Measurements from ENCODE around the gene UQCC5.

UQCC5 gene

GRCh38 chr3:52537165-52537620 is 788 bp downstream of the UQCC5 start:
- Histone ChIP-seq H3K4me3 (replicated peaks; ENCODE audit: insufficient read depth, low read length) (peak overlapping the region; percentile 77), H3K27me3 (ENCODE audit: insufficient read depth, poor library complexity, severe bottlenecking) (no peaks in the 10 kb centered on the region), H3K27ac (replicated peaks) (peak overlapping the region; percentile 74)
- no peak for DNase-seq (ENCODE audit: low read depth in 1 of 2, low spot score in 1 of 2)
- TF ChIP-seq, protein P1, sequence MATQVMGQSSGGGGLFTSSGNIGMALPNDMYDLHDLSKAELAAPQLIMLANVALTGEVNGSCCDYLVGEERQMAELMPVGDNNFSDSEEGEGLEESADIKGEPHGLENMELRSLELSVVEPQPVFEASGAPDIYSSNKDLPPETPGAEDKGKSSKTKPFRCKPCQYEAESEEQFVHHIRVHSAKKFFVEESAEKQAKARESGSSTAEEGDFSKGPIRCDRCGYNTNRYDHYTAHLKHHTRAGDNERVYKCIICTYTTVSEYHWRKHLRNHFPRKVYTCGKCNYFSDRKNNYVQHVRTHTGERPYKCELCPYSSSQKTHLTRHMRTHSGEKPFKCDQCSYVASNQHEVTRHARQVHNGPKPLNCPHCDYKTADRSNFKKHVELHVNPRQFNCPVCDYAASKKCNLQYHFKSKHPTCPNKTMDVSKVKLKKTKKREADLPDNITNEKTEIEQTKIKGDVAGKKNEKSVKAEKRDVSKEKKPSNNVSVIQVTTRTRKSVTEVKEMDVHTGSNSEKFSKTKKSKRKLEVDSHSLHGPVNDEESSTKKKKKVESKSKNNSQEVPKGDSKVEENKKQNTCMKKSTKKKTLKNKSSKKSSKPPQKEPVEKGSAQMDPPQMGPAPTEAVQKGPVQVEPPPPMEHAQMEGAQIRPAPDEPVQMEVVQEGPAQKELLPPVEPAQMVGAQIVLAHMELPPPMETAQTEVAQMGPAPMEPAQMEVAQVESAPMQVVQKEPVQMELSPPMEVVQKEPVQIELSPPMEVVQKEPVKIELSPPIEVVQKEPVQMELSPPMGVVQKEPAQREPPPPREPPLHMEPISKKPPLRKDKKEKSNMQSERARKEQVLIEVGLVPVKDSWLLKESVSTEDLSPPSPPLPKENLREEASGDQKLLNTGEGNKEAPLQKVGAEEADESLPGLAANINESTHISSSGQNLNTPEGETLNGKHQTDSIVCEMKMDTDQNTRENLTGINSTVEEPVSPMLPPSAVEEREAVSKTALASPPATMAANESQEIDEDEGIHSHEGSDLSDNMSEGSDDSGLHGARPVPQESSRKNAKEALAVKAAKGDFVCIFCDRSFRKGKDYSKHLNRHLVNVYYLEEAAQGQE (IDR thresholded peaks at IDR 0.05; ENCODE audit: insufficient replicate concordance, low read depth) = no peak
- TF ChIP-seq SPI1 (IDR thresholded peaks at IDR 0.05; ENCODE audit: borderline replicate concordance, low read depth) (no peak), CTCF (IDR thresholded peaks at IDR 0.05; ENCODE audit: insufficient read depth, low read length) (no peak), GABPA (IDR thresholded peaks at IDR 0.05; ENCODE audit: low read depth) (no peak), POLR2AphosphoS5 (IDR thresholded peaks at IDR 0.05; ENCODE audit: low read depth) (no peak)

DNA sequence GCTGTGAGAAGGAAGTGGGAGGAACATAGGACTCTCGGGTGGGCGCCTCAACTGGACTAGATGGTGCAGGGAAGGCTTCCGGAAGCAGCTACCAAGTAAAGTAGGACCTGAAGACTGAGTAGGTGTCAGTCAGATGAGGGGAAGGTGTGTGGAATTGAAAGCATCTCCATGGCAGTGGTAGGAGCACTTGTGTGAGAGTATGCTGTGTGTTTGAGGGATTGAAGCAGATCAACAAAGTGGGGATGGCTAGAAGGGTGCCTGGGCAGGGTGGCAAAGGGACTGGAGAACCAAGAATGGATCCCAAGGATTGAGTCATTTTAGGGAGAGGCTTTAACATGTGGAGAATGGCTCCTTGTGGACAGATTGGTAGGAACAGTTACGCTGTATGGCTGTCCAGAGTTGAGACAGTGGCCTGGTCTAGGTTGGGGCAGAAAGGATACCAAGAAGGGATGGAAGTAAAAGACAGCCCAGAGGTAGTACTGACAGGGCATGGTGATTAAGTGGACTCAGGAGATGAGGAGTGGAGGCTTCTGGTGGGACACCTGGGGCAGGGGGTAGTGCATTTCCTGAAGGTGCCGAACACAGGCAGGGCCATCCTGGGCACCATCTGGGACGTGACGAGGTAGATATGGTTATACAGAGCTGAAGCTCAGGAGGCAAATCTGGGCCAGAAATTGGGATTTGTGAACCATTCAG is 1.5 kb downstream of the UQCC5 start:
- Histone ChIP-seq H3K27ac (replicated peaks) (peak overlapping the region; percentile 74), H3K4me3 (replicated peaks; ENCODE audit: insufficient read depth, low read length) (peak overlapping the region; percentile 77), H3K27me3 (ENCODE audit: insufficient read depth, poor library complexity, severe bottlenecking) (no peaks in the 10 kb centered on the region)
- DNase-seq (ENCODE audit: low read depth in 1 of 2, low spot score in 1 of 2) = no peak
- TF ChIP-seq GABPA (IDR thresholded peaks at IDR 0.05; ENCODE audit: low read depth) = no peak
- TF ChIP-seq POLR2AphosphoS5 (IDR thresholded peaks at IDR 0.05; ENCODE audit: low read depth) = 0 out of 2 replicates have a peak, but pooled peaks have one; percentile 19
- TF ChIP-seq, protein P1 (IDR thresholded peaks at IDR 0.05; ENCODE audit: insufficient replicate concordance, low read depth) = no peak
- TF ChIP-seq SPI1 (IDR thresholded peaks at IDR 0.05; ENCODE audit: borderline replicate concordance, low read depth) = no peak
- TF ChIP-seq CTCF (IDR thresholded peaks at IDR 0.05; ENCODE audit: insufficient read depth, low read length) = no peak

- Histone ChIP-seq H3K27ac (replicated peaks) (no peak overlapping the region), H3K27me3 (ENCODE audit: insufficient read depth, poor library complexity, severe bottlenecking) (no peaks in the 10 kb centered on the region), H3K4me3 (replicated peaks; ENCODE audit: insufficient read depth, low read length) (peak overlapping the region; percentile 28)
- TF ChIP-seq SPI1 (IDR thresholded peaks at IDR 0.05; ENCODE audit: borderline replicate concordance, low read depth) (peak; percentile 71), POLR2AphosphoS5 (IDR thresholded peaks at IDR 0.05; ENCODE audit: low read depth) (no peak), GABPA (IDR thresholded peaks at IDR 0.05; ENCODE audit: low read depth) (no peak), CTCF (IDR thresholded peaks at IDR 0.05; ENCODE audit: insufficient read depth, low read length) (no peak)
- TF ChIP-seq, protein P1 (IDR thresholded peaks at IDR 0.05; ENCODE audit: insufficient replicate concordance, low read depth) = no peak
- DNase-seq (ENCODE audit: low read depth in 1 of 2, low spot score in 1 of 2) = peak; percentile 28 to 32
These were observed 2.7 kb downstream of the UQCC5 start for GRCh38 chr3:52539010-52539653.

Data from HL-60 (cell line).